HG03175 (cell line): Measurements from ENCODE around the gene KCNJ6.
A peak's percentile ranks its signal among the peaks of the same experiment; 100 is the strongest.

Source experiments
- ATAC-seq: cut with Tn5 transposase; IDR thresholded peaks from one replicate; pipeline ENCODE4 v1.9.1; 2021; ENCODE audit warnings: mild to moderate bottlenecking, moderate library complexity; ENCODE audit not compliant: unreplicated experiment

The KCNJ6 gene

DNA sequence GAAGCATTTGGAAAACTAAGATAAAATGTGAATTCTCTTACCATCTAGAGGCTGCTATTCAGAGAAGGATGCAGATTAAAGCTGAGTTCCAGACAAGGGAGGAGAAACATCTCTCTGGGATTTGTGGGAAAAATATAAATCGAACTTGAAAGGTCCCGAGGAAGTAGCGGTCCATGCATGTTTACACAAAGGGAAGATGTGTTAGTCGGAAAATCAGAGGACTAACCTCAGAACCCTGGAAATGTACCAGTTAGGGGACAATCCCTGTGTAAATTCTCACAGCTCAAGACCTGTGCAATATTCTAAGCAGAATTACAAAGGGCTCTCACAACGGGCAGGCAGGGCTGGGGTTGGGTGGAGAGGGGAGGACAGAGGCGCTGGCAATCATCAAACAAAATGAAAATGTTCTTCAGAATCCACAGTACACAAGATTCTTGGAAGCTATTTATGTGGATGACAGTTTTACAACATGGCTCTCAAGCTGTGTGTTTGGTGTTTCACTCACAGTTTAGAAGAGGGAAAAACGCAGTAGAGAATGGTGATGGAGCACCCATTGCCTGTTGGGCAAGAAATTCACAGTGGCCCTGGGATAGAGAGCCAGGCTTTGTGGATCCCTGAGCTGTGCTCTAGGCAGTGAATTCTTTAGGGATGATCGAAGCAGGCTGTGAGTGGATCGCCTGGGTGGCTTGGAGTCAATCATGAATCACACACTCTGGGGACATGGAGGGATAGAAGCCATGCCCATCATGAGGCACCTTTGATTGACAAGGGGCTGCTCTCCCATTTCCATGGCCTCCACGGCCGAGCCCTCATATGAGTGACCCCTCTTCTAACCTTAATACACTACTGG, 47.6 kb downstream of the KCNJ6 start:
- ATAC-seq: no peak

DNA sequence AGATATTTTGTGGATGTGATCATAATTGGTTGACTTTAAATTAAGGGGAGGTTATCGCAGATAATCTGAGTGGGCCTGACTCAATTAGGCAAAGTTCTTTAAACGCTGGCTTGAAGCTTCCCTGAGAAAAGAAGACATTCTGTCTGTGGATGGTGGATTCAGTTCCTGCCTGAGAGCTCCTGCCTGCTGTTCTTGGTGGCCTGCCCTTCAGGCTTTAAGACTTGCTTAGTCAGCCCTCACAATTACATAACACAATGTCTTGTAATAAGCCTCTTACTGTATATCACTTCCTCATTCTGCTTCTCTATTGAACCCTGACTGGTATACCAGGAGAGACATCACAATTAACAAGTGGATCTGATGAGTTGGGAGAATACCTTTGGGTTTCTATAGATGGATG, 50.2 kb downstream of the KCNJ6 start:
- ATAC-seq: no peak

DNA sequence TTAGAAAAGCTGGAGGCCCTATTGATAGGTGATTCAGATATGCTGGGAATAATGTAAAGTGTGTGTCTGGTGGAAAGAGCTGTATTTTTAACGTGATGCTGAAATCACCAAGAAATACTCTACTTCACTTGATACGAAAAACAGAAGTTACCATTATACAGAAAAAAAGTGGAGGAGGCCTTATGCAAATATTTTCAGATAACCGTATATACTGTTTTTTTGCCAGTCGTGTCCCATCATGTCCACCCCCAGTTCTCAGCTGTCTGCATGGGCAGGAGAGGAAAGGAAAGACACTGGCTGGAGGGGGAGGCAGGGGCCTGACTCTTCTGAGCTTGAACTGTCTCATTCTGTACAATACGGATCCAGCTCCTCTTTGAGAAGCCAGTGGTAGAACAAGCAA, 51.1 kb downstream of the KCNJ6 start:
- ATAC-seq: no peak

DNA sequence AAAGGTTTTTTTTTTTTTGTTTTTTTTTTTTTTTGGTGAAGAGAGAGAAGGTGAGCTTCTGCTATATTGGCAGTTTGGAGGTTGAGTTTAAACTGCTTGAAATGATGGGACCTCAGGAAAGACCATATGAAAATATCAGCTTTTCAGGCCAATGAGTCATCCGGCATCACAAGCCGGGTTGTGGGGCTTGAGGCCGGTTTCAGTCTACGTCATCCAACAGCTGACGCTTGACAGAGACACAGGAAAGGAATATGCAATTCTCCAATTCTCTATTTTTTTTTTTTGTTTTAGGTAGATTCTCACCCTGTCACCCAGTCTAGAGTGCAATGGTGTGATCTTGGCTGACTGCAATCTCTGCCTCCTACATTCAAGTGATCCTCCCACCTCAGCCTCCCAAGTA, 52.4 kb downstream of the KCNJ6 start:
- ATAC-seq: no peak

DNA sequence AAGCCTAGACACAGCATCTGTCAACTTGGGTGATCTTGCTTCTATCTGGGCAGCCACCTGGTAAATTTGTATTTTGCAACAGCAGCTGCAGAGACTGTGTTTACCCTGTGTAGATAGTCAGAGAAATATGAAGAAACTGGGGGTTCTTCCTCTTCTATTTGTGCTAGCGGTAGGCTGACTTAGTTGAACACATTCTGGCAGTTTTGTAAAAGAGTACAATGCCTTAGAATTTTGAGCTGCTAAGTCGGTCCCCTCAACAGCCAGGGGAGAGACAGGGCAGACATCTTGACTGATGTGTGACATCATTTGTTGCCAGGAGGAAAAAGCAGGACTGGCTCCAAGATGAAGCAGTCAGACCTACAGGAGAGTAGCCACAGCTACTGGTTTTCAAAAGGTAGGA, 53.7 kb downstream of the KCNJ6 start:
- peak; percentile 41 for ATAC-seq

DNA sequence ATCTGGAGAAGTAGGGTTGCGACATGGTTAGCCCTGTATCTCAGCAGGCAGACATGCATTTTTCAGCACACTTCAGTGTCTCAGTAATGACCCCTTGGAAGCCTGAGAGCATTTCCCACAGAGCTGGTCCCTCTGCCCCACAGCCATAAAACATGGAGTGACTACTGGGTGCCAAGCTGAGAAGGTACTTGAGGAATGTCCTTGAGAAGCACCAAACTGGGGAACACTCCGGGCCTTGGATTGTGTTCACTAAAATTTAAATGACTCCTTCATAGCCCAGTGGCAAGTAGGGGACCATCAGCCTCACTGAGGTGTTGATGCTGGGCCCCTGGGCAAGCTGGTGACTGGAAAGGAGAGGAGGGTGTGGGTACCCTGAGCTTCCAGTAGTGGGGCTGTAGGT, 54.7 kb downstream of the KCNJ6 start:
- no peak for ATAC-seq

DNA sequence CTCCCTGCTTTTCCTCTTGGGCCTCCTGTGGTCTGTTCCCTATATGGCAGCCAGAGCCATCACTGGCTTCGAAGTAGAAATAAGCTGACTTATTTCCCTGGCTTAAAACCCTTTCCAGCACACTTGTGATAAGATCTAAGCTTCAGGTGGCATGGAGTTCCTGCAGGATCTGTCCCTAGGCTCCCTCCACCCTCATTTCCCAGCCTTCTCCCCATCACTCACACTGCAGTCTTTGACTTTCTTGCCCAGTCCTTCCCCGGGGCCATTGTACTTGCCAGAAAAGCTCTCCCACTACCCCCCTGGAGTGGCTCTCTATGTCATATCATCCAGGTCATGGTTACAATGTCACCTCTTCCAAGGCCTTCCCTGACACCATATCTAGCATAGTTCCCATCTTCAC, 55.8 kb downstream of the KCNJ6 start:
- ATAC-seq: no peak

DNA sequence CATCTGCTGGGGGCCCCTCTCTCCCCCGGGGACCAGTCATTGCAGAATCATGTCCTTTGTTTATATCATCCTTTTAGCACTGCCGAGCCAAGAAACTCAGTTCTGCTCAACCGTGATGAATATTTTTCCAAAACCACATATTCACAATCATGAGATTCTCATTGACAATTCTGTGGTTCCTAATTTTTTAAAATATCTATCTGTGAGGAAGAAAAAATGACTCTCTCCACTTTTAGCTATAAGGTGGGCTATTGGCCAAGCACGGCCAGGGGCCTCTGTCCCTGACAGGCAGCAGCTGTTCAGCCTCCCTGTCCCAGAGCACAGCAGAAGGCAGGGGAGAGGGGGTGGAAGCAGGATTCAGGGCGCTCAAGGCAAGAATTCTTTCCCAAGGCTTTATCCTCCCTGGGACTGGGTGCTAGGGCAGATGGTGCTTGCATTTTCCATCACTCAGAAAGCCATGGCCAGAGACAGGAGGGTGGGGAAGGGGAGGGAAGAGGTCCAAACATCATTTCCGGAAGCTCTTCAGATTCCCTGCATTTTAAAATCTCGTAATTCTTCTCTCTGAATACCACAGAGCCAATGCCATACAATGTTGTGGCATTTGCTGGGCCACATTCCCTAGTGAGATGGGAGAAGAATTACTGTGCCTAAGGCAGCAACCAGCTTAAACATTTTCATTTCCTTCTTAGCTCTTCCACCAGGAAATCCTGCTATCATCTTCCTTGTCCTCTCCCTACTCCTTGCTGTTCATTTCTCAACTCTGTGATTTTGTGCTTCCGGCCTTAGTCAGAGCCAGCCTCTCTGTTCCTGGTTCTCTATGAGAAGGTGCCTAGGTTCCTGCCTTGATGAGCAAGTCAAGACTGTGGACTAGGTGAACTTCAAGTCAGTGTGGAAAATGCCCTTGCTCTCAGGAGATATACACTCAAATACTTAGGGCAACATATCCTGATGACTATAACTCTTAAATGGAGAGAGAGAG, 60.3 kb downstream of the KCNJ6 start:
- ATAC-seq: no peak

DNA sequence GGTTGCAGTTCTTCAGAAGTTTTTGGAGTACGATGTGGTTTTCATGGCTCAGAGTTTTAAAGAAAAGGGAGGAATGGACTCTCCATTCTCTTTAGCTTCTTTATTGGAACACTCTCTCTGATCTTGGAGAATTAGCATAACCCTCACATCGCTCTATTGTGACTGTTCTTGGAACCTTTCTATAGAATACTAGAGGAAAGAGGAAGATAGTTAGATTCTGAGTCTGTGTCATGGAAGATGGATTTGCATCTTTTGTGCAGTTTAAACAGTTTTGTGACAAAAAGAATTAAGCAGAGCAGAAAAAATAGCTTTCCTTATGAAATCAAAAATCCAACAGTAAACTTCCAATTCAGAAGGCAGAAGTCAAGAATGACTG, 61.0 kb downstream of the KCNJ6 start:
- no peak for ATAC-seq

DNA sequence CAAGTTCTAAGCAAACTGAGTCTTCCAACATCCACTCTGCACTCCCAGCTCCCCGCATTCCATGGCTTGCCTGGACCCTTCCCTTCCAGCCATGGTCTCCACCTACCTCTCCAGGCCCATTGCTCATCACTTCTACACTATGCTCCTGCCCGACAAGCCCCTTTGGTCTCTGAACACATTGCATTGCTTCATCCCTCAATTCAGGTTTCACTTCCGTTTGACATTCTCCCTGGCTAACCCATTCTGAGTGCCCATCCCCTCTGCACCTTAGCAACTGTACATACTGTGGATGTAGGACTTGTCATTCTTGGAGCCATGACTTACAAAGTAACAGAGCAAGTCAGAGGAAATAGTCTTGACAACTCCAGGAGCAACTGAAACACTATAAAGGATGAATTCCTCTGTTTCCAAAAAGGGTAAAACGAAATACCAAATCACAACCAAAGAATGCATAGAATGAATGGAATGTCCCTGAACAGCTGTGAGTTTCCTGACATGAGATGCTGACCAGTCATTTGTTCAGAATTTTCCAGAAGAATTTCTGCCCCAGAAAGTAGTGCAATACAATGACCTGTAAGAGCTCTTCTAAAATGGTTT, 66.7 kb downstream of the KCNJ6 start:
- no peak for ATAC-seq

DNA sequence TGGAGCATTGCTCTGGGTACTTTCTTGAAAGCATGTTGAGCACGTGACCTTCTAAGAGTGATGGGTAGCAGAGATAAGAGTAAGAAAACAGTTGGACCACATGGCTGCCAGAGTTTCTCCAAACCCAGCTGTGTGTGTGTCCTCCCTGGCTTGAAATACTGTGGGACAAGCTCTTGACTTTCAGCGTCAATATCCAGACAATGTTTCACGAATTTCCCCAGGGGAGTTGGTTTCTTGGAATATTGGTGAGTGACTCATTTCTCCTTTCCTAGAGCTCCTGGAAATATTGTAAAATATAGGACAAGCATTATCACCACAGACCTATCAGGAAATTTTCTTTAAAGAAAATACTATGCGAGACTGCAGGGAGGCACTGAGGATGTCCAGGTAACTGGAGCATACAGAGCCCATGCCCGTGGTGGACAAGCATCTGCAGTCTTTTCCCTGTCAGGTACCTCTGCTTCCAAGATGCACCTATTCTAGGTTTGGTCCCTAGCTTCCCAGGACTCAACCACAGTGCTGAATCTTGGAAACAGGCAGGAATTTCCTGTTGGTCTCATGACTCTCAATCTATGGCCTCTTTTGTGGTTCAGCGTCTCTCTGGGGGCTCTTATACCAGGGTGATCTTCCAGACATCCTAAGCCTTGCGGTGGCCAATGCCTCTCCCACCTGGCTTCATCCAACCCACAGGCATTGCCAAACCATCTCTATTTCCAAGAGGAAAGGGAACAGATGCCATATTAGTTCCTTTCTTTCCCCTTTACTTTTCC, 67.4 kb downstream of the KCNJ6 start:
- no peak for ATAC-seq

DNA sequence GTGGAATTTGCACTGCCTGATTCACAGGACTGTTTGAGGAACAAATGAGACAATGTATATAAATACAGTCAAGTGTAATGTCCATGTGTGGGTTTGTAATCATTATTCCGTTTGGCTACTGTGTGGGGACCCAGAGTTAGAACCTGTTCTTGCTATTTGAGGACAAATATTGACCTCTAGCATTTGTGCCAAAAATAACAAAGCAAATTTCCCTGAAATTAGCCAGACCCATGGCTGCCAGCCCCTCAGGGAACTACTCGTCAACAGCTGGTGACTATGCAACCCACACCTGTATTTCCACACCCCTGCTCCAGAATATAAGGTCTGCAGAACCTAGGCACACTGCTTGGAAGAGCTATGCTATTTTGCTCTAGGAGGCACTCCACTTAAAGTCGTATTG, 70.7 kb downstream of the KCNJ6 start:
- no peak for ATAC-seq

DNA sequence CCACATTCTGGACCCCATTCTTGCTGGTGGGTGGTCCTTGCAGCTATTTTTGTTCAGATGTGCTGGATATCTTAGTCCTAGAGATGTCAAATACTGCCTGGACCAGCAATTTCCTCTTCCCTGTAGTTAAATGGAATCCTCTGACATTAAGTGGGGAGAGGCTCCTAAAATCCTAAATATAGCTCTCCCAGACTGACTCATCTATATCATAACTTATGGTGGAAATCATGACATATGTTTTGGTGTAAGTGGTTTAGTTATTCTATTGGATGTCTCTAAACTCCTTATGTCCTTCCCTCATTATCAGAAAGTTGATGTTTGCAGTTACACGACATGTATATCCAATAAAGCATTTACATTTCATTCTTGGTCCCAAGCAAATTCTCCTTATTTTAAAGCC, 73.1 kb downstream of the KCNJ6 start:
- ATAC-seq: no peak

DNA sequence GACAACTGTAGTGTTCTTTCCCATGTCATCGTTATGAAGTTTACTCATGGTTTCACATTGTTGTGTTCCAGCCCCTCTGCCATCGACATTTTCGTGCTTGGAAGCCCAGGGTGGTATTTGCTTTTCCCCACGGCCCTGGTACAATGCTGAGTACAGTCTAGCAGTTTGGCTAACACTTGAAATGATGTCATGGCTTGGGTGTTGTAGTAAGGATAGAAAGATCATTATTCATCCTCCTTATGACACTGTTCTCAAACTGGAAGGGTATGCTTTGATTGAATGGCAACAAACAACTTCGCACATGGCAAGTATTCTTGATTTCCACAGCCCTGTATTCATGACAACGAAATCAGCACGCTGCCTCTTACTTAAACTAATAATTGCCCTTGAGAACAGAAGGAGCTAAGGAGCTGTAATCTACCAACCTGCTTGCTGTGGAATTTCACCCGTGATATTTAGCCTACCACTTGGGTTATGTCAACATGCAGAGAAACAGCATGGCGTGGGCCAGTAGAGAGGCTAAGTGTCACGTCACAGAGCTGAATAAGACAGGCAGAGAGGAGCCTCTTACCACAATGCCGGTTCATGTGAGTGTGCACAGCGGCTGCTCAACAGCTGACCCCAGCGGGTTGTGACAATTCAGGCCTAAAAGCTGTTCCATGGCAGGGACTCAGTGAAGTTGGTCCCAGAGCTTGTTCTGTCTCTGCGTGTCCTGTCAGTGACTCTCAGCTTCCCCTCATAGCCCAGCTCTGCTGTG, 73.9 kb downstream of the KCNJ6 start:
- no peak for ATAC-seq

DNA sequence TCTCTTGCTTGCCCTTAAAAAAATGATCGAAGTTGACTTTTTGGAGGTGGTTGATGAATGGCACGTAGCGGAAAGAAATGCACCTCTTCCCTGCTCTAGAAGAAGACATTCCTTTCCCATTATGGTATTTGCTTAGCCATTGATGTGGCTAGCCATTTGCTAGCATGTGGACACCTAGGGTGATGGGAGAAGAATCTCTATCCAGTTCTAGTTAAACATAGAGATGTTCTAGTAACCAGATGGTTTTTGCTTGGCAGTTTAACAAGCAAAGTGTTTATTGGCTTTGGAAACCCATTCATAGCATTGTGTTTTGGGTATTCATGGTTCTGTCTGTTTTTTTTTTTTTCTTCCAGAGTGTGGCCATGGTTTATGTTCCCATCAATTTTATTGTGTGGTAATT, 78.9 kb downstream of the KCNJ6 start:
- no peak for ATAC-seq

DNA sequence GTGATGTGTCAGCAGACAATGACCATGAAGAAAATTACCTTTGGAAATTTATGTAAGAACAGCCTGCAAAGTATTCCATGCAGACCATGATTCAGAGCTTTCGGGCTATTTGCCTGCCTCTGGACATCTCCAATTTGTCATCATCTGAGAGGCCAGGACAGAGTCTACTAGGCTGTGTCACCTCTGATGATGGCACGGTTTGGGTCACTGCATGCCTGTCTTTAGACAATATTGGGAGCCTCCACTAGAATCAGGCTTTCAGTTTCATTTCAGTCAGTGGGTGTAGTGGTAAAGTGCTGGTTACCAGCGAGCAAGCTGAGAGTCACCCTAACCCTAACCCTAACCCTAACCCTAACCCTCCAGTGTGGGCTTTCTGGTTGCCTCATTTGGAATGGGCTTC, 80.8 kb downstream of the KCNJ6 start:
- ATAC-seq: no peak

DNA sequence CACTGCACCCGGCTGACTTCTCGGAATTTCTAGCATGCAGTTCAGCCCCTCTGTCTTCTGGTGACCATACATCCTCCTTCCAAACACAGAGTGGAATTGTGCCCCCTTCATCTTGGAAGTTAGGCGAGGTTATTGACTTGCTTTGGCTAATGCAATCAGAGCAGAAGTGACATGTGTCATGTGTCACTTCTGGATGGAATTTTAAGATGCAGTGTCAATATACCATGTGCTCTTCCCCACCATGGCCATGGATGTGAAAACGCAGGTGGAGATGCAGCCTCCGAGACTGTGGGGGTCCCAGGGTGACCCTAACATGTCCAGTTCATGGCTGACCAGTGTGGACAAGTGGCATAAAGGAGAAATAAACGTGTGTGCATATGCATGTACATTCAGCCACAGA, 83.0 kb downstream of the KCNJ6 start:
- no peak for ATAC-seq

DNA sequence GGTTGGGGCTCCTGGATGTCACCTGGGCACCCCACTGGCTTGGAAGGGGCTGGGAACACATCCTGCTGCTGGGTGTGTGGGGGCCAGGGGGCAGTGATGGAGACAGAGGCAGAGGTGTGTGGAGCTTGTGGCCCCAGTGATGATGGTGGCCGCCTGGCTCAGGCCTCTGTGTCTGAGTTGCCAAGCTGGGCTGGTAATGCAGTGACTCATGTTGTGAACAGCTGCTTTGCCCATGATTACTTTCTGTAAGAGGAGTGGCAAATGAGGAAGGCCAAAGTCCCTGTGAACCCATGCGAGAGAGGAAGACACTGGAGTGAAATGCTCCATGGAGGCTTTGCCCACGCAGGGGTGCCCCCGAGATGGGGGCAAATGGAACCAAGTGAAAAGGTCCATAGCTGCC, 86.8 kb downstream of the KCNJ6 start:
- ATAC-seq: no peak

DNA sequence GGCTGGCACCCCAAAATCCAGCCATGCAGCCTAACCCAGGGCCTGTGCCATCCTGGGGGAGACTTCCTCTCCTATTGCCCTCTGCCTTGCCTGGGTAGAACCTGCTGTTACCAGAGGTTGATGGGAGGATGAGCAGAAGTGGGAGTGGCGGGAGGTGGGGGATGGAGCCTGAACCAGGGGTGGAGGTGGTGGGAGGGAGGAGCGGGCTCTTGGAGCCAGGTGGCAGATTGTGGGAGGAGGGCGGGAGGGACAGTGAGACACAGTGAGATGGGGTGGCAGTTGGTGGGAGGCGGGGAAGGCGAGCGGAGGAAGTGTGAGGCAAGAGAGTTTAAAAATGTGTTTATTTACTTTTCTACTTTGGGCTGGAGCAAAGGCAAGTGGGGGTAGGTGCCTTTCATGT, 87.3 kb downstream of the KCNJ6 start:
- ATAC-seq: no peak

DNA sequence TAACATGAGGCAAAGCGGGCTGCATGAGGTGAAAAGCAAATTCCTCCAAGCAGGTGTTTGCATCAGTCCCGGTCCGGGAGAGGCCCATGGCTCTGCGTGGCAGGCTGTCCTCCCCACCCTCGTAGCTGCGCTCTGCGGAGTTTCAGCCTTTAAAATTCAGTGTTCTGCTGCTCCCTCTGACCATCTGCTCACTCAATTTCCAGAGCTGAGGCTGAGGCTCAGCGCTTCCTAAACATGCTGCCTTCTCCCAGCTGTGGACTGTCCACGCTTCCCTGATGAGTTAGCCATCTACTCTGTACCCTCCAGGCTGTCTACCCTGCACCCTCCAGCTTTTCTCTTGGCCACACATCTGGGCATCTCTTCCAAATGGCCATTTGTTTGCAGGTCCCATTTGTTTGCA, 87.7 kb downstream of the KCNJ6 start:
- ATAC-seq: no peak
